SK-N-DZ (cell line): ENCODE results near the gene COG7. TPM values are rescaled to one million over a fixed set of nuclear protein-coding genes. Genes with fewer than 3 reads are reported as not detected.
"Not testable (repeated sequence)": the region's sequence is repeated elsewhere in the genome, so short reads cannot be mapped to it uniquely, and the experiment has no call there.

ENCODE experiments used
- DNase-seq: peaks from one replicate; pipeline ENCODE4 v3.0.0-alpha.2; 2015; ENCODE audit warnings: low spot score
- polyA plus RNA-seq, 2 experiments: library from polyadenylated mRNA; depleted of rRNA; stranded (reverse); fragments of >200 nt; gene quantifications; 2 replicates each; pipeline ENCODE4 v1.2.3, GENCODE V29; 2014

The COG7 gene
- 12.5 and 18.3 TPM in 2 replicates for polyA plus RNA-seq (2014; cell fraction: cytosol; rRNA removed)
- polyA plus RNA-seq (2014; cell fraction: nucleus; rRNA removed), result 15.5 and 19.7 TPM in 2 replicates

DNA sequence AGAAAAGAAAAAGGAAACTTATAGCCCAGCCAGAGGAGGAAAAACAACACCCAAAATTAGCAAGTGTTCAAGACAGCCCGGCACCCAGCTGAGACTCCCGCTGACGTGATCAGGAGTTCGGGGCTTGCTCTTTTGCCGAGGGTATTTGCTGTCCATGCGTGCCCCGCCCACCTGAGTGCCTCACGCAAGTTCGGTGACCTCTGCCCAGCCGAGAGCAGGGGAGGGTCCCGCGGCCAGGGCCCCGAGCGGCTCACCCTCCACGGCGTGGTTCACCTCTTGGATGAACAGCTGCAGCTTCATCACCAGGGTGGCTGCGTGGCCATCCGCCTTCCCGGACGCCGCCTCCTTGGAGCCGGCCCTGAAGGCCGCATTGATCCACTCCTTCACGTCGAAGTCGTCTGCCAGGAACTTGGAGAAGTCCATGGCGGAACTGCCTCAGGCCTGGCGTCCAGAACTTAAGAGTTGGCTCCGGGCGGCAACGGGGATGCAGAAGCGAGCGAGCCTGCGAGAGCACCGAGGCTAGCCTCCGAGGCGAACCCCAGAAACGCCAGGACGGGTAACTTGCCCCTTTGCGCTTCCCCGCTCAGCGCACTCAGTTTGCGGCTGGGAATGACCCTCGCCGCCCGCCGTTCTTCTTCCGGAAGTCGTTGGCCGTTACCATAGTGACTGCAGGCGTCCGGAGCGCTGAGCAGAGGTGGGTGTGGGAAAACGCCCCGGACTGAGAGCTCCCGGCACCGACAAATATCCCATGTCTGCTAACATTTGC, at the start of gene COG7:
COG7 (minus strand) TSS at position 618 of the 766 bp plus-strand sequence; CDS start at position 423, 195 bp downstream.
- peak; percentile 83 for DNase-seq

GRCh38 chr16:23502466-23502865, 49.5 kb upstream of the COG7 start:
- no peak for DNase-seq

DNA sequence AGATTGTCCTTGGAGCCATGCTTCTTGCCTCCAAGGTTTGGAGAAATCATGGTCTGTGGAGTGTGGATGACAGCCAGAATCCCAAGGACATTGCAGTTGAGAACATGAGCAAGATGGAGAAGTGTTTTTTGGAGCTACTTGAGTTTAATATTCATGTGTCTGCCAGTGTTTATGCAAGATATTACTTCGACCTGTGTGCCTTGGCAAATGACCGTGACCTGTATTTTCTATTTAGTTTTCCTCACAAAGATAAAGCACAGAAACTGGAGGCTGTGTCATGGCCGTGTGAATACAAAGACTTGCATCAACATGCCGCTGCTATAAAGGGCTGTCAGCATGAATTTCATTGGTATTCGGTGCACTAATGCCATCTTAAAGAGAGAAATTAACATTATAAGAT, 48.3 kb upstream of the COG7 start:
- no peak for DNase-seq

- no peak for DNase-seq
Measured at GRCh38 chr16:23500862-23501225, 47.9 kb upstream of the COG7 start.

DNA sequence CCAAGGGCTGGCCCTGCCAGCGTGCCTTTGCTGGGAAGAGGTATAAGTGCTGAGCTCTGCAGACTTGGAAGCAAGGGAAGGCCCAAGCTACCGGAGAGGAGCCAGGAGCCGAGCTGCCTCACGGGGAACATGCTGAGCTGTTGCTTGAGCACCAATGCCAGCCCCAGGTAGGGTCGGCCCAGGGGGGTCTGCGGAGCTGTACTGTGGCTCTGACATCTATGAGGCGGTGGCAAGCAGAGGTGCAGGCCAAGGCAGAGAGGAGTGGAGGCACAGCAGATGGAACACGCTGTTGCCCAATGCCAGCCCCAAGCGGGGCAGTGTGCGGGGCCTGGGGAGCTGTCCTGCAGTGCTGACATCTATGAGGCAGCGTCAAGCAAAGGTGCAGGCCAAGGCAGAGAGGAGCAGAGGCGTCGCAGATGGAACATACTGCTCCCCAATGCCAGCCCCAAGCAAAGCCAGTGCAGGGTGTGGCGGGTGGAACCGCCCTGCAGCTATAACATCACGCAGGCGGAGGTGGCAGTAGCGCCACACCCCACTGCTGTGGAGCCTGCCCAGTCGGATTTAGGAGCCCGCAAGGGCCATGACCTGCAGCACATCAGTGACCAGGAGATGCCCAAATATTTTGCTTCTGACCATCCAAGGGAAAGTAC, 47.3 kb upstream of the COG7 start:
- DNase-seq, result no peak

GRCh38 chr16:23499801-23500200, 46.8 kb upstream of the COG7 start:
- DNase-seq, result no peak

DNA sequence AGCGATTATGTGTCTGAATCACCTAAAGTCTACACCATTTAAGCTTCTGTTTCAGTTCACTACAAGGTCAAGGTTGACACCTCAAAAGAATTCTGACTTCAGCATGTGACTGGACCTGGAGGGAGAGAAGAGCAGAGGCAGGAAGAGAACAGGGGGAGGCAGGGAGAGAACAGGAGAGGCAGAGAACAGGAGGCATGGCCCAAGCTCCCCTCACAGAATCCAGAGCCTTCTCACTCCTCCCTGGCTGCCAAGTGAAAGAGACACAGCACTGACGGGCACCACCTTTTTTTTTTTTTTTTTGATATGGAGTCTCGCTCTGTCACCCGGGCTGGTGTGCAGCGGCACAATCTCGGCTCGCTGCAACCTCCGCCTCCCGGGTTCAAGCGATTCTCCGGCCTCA, 45.9 kb upstream of the COG7 start:
- DNase-seq, result no peak

DNA sequence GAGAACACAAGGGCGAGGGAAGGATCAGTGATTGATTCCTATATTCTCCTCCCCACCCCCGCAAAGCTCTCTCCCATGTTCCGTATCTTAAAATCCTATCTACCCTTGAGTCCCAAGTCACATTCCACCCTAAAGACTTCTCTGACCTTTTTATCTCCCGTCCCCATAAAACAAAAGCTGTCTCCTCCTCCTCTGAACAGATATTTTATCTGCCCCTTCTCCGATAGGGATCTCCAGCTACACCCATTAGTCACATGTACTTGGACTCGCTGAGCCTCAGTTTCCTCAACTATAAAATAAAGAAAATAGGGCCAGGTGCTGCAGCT, 44.5 kb upstream of the COG7 start:
- no peak for DNase-seq

- DNase-seq, result no peak
Measured at GRCh38 chr16:23496821-23497542, 44.0 kb upstream of the COG7 start.

DNA sequence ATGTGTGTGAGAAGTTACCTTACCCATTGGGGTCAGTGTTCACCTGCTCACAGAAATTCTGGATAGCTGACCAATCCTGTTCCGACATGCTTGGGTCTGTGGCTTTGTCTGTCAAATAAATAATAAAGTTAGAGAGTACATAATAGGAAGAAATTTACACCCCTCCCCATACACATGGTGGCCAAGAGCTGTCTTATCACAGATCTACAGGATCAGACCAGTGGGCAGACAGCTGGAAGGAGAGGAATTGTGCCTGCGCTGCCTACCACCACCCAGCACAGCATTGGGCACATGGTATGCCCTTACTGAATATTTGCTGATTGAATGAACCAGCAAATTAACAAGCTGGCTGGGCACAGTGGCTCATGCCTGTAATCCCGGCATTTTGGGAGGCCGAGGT, 42.7 kb upstream of the COG7 start:
- DNase-seq, result no peak

GRCh38 chr16:23494188-23494587, 41.2 kb upstream of the COG7 start:
- DNase-seq, result no peak

DNA sequence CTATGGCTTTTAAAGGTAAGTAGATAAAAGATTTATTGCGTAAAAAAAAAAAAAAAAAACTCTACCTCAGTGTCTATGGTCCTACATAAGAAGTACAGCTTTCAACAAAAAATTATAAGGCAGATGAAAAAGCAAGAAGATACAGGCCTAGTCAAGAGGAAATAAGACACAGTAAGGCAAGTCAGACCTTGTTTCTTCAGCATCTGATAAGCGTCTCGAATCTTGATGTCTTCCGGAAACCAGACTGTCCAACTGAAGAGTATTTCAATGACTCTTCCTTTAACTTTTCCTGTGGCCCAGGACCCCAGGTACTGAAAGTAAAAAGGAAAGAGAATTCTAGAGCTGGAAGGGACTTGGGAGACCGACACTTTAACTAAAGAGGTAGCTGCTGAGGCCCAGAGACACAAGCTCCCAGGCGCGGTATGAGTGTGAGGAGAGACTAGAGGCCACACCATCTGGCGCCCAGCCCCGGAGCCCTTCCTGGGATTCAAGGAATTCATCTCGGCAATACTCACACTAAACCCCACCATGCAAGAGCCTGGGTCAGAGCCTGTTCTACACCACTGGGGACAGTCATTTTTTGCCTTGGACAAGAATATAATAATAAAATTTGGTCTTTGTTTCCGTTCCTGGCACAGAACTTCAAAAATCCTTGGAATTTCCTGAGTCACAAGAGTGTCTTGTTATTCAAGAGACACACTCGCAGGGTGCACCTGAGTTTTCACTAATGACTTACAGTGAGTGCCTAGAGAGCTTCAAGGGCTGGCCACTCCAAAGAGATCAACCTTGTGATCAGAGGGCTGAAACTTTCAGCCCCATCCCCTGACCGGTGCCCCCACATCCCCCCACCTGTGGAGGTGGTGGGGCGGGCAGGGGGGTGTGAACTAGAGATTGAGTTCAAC, 38.8 kb upstream of the COG7 start:
- no peak for DNase-seq

DNA sequence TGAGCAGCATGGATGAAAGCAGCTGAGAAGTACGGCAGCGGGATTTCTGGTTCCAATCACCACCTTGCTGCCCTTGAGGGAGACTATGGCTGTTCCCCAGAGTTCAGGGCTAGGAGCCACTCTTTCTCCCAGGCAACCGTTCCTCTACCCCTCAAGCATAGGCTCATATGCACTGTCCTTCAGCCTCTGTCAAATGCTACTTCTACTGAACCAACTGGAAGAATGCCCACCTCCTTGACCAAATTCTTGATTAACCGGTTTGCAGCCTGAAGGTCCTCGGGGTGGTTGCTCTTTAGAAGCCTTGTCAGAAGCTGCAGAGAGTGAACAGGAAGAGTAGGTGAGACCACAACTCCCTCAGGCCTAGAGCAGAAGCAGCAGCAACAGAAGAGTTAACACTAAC, 33.5 kb upstream of the COG7 start:
- DNase-seq, result no peak

DNA sequence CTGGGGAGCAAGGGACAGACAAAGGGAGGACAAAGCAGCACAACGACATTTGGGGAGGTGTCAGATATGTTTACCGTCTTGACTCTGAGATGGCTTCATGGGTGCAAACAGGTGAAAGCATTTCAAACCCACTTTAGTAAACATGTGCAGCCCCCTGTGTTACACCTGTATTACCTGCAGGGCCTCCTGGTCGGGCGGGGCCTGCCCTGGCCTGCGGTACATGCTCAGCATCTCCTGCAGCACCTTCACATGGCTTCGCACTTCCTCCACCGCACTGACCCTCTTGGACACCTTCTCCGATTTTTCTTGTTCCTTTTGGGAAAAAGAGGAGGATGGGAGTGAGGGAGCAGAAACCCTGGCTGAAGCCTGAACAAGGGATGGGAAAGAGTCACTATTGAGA, 32.9 kb upstream of the COG7 start:
- no peak for DNase-seq

GRCh38 chr16:23485257-23485614, 32.2 kb upstream of the COG7 start:
- DNase-seq, result no peak

DNA sequence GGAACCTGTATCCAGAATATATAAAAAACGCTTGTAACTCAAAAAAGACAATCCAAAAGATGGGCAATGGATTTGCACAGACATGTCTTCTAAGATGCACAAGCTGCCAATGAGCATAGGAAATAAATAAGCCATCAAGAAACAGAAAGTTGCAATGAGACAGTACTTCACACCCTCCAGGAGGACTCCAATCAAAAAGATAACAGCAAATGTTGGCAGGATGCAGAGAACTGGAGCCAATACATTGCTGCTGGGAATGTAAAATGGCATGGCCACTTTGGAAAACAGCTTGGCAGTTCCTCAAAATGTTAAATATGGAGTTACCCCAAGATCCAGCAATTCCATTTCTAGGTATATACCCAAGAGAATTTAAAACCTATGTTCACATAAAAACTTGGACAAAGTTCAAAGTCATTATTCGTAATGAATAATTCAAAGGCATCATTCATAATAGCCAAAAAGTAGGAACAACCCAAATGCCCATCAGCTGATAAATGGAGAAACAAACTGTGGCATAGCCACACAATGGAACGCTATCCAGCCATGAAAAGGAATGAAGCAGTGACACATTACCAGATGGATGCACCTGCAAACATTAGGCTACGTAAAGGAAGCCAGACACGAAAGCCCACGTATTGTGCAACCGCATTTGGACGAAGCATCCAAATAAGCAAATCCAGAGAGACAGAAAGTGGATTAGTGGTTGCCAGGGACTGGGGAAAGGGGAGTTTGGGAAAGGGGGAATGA, 31.7 kb upstream of the COG7 start:
- DNase-seq, result no peak

DNA sequence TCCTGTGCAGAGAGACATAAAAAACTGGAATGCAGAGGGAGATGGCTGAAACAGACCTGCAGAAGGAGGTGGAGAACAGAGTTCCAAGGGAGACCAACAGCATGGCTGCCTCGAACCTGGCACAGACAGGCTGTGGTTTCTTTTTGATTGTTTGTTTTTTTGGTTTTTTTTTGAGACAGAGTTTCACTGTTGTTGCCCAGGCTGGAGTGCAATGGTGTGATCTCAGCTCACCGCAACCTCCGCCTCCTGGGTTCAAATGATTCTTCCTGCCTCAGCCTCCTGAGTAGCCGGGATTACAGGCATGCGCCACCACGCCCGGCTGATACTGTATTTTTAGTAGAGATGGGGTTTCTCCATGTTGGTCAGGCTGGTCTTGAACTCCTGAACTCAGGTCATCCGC, 30.5 kb upstream of the COG7 start:
- DNase-seq, result not testable (repeated sequence)

DNA sequence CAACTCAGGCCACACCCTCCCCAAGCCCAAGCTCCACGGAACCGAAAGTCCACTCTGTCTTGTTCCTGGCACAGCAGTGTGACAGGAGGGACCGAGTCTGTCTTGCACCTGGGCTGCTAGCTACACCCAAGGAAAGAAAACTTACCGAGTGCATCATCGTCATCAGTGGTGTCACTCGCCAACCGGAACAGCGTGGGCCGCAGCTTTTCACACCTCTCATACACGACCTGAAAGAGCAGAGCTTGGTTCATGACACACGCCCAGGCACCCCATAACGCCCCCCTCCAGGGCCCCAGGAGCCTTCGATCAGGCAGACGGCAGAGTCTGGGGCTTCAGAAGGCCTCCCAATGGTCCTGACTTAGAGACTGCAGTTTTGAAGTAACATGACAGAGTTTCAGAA, 29.8 kb upstream of the COG7 start:
- DNase-seq, result no peak

GRCh38 chr16:23480257-23480656, 27.3 kb upstream of the COG7 start:
- DNase-seq, result no peak

DNA sequence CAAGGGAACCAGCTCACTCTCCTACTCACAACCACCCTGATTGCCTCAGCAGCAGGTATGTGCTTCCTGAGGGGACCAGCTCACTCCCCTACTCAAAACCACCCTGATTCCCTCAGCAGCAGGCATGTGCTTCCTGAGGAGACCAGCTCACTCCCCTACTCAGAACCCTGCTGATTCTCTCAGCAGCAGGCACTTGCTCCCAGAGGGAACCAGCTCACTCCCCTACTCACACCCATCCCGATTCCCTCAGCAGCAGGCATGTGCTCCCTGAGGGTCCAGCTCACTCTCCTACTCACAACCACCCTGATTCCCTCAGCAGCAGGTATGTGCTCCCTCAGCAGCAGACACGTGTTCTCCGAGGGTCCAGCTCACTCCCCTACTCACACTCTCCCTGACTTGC, 26.1 kb upstream of the COG7 start:
- no peak for DNase-seq

DNA sequence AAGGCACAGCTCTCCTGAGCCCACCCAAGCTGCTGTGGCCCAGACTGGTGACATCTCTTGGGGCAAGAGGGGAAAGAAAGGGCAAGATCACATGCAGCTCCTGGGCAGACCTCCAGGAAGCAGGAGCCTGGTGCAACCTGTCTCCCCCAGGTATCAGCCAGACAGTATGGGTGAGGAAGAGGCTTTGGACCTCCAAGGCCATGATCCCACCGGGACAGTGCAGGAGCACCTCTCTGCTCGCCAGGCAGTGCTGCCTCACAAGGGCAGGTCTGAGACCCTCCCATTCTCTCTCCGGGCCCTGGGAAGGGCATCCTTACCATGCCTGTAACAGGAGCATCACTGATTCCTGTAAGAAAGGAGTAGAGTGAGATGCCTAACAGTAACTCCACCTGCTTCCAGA, 25.6 kb upstream of the COG7 start:
- no peak for DNase-seq
